IPS-18c (cell line): ENCODE data around the gene DAPL1.

ENCODE experiments used
- H3K4me3 ChIP-seq: 2 replicates; pipeline ENCODE4 v1.7.0; 2013; ENCODE audit warnings: low read depth, mild to moderate bottlenecking, low read length, moderate library complexity; ENCODE audit not compliant: insufficient read depth
- H3K9me3 ChIP-seq: one replicate; pipeline ENCODE4 v1.6.1; 2013; ENCODE audit warnings: mild to moderate bottlenecking, low read length, moderate library complexity; ENCODE audit not compliant: control insufficient read depth, insufficient read depth

The DAPL1 gene

DNA sequence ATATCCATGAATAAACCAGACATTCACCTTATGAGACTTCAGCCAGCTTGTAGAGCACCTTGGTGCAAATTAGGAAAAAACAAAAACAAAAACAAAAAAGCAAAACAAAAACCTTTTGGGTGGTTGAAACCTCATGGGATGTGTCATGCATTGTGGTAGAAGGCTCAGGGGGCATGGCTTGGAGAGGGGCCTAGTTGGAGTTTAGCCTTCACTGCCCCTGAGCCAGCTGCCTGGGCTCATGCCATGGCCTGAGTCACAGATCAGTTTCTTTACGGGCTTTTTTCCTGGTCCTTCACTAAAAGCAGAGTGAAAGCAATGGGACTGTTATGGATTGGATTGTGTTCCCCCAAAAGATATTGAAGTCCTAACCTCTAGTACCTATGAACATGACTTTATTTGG lies 22.0 kb upstream of the DAPL1 start:
- H3K4me3 ChIP-seq, result no peak overlapping the region
- no peaks in the 10 kb centered on the region for H3K9me3 ChIP-seq

DNA sequence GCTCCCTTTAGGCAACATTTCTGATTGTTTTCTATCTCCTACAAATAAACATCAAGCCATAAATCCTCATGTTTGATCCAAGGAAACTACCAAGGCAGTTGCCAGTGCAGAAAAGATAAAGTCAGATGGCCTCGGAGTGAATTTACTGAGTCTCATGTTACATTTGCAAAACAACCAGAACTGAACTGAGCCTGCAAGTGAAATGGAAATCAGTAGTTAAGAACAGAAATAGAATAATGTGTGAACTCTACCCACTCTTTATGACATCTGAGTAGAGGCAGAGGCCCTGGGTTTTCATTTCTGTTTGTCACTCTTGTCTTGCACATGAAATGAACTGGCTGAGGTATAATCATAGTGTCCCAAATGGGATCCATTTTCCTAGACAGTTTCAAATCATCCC lies 20.4 kb upstream of the DAPL1 start:
- no peaks in the 10 kb centered on the region for H3K9me3 ChIP-seq
- no peak overlapping the region for H3K4me3 ChIP-seq

DNA sequence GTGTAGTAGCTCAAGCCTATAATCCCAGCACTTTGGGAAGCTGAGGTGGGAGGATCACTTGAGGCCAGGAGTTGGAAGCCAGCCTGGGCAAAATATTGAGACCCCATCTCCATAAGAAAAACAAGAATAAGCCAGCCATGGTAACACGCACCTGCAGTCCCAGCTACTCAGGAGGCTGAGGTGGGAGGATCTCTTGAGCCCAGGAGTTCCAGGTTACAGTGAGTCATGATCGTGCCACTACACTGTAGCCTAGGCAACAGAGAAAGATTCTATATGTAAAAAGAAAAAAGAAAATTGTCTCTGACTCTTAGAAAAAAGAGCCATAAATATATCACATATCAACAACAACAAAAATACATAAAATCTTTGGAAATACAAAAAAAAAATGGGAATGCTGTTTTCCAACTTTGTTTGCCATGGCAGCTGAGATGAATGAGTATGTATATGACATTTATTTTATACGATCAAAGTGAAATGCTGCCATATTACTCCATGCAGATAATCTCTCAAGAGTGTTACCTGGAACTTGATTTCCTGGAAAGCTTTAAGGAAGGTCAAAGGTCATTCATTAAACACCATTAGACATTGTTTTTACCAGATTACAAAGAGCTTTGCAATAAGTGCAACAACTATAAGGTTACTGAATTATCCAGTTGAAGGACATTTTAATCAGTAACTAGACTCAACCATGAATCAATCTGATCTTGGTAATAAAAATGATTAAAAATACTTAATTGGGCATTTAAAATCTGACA lies 19.7 kb upstream of the DAPL1 start:
- H3K9me3 ChIP-seq, result no peaks in the 10 kb centered on the region

DNA sequence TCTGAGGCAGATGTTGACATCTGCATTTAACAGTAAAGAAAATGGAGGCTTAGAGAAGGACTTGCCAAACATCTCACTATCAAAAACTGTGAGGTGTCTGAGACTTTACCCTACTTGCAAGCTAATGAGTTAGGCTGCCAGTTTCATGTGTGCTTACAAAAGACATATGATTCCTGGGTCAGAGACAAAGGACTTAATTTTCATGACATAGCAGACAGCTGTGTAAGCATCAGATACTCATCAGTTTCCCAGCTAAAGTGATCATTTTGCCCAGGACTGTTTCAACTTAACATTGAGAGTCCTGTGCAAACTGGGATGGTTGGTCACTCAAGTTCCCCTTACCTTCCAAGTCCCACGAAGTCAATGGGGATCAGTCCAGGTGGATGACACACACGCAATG lies 18.9 kb upstream of the DAPL1 start:
- no peaks in the 10 kb centered on the region for H3K9me3 ChIP-seq
- H3K4me3 ChIP-seq, result no peak overlapping the region

More for the DNA sequence above, 19.7 kb upstream of the DAPL1 start:
- H3K4me3 ChIP-seq, result no peak overlapping the region

DNA sequence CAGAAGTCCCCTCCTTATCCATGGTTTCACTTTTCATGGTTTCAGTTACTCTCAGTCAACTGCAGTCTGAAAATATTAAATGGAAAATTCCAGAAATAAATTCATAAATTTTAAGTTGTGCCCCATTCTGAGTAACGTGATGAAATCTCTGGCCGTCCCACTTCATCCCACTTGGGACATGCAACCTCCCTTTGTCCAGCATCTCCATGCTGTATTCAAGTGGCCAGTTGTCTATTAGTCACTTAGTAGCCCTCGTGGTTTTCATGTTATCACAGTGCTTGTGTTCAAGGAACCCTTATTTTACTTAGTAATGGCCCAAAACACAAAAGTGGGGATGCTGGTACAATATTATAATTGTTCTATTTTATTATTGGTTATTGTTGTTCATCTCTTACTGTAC lies 18.0 kb upstream of the DAPL1 start:
- no peaks in the 10 kb centered on the region for H3K9me3 ChIP-seq
- no peak overlapping the region for H3K4me3 ChIP-seq

DNA sequence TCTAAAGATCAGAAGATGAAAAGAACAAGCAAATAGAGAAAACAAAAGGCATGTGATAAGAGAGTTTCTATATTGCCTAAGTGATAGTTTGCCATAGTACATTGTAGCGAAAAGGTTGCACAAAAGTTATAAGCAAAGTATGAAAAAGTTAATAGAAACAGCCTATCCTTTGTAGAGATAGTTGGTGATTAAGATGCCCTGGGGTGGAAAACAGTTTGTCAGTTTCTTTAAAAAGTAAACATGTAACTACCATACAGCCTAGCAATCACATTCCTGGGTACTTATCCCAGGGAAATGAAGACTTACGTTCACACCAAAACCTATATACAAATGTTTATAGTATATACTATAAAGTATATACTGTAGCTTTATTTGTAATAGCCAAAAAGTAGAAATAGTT lies 16.9 kb upstream of the DAPL1 start:
- Histone ChIP-seq H3K4me3 (no peak overlapping the region), H3K9me3 (no peaks in the 10 kb centered on the region)

DNA sequence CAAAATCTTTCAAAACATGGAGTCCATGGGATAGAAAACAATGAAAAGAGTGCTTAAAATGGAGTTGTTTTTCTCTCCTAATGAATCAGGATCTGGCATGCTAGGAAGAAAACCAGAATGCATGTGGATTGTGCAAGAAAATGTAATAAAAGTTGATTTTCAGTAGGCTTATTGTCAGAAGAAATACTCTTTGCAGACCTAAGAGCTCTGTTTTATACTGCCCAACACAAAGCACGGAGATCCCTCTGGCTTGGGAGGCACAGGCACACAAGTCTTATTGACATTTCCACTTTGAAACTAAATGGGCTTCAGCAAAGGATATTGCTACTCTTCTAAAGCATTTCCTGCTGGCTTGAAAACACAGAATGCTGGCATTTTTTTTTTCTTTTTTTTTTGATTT lies 15.5 kb upstream of the DAPL1 start:
- no peaks in the 10 kb centered on the region for H3K9me3 ChIP-seq
- H3K4me3 ChIP-seq, result no peak overlapping the region

DNA sequence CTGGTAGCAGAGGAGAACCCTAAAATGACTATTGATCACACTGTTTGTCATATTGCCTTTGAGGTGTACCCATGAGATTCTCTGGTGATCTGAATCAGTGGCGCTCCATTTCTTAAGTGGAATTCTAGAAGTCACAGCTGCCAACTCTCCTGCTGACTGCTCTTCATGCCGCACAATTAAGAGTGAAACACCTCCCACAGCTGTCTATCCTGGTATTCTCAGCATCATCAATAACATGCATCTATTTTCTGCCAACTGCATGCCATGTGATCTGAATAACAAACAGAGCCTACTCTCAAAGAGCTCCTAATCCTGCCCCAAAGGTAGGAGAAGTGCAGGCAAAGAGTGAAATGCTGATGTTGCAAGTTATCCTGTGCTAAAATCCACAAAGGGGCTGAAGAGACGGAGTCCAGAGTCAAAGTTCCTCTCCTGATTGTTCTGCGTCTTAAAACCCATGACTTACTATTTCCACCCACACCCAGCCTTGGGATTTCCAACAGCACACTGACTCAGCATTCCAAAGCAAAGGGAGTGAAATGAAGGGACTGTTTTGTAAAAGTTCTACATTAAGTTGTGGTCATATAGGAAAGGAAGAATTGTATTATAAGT lies 13.7 kb upstream of the DAPL1 start:
- H3K9me3 ChIP-seq, result no peaks in the 10 kb centered on the region
- no peak overlapping the region for H3K4me3 ChIP-seq

DNA sequence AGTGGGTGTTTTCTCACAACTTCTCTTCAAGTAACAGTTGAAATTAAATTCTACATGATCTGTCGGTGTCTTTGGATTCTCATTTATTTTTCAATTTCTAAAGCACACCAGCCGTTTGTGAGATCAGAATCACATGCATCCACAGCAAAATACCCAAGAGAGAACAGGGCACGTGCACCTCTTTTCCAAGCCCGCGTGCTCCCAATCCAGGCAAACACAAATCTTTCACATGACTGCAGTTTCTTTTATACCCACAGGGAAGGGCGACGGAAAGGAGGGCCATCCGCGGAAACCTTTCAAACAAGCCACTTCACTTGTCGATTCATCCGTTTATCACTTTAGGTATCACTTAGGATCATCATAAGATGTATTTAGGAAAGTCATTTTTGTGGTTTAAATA lies 13.0 kb upstream of the DAPL1 start:
- Histone ChIP-seq H3K9me3 (no peaks in the 10 kb centered on the region), H3K4me3 (no peak overlapping the region)

DNA sequence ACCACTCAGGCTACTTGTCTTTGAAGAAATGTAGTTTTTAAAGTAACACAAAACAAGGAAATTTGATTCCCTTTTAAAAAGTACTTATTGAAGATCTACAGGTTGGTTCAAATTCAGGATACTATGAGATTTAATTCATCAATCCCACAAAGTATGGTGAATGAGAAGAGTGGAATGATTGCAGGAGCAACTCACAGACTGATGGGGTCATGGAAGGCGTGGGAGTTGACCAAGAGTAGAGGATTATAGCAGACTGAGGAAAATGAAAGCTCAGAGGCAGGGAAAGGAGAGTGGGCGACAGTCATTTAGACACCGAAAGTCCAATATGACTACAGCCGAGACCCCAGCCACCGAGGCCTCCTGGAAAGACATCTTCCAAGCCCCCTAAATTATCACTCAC lies 12.5 kb upstream of the DAPL1 start:
- Histone ChIP-seq H3K9me3 (no peaks in the 10 kb centered on the region), H3K4me3 (no peak overlapping the region)

DNA sequence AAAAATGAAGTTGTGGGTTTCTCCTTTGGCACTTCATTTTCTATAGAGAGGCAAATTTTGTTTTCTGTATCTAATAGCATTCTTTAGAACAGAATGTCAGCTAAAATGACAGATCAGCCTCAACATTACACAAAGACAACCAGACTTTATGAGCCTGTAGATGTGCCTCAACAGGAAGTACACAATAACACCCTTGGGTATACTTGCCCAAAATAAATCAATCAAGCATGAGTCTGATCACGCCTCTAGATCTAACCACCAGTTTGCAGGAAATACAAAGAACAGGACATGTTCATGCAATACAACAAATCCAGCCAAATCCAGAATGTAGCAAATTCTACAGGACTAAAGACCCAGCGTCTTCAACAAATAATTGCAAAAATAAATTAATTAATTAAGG lies 11.2 kb upstream of the DAPL1 start:
- Histone ChIP-seq H3K4me3 (no peak overlapping the region), H3K9me3 (no peaks in the 10 kb centered on the region)

DNA sequence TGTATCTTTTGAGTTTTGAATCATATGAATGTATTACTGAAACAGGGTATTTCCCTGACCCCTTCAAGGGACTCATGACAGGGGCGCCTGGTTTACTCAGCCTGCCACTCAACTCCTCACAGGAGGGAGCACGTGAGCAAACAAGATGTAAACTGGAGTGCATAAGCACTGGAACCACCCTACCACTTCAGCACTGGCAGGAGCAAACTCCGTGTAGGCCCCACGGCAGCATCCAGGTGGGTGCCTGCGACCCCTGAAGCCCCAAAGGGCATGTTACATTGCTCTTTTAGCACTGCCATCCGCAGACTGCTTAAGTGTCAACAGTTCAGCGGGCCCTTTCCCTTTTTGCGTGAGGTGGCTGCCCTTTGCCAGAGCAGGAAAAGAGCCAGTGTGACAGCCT lies 8.2 kb upstream of the DAPL1 start:
- Histone ChIP-seq H3K9me3 (no peaks in the 10 kb centered on the region), H3K4me3 (no peak overlapping the region)

DNA sequence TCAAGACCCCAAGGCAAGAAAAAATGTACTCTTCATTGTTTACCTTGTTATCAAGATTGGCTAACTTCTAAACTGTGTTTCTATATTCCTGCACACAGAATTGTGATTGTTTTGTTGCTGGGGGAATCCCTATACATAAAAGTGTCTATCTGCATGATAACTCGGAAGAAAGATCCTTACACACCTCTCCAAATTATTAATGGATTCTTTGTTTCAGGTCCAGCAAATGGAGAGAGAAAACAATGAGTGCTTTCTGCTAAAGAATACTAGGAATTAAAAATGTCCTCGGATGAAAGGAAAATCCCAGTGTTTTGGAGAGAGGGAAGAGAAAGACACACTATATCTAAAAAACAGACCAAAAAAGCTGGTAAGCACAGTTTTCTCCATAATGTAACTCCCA lies 6.2 kb upstream of the DAPL1 start:
- H3K4me3 ChIP-seq, result no peak overlapping the region
- H3K9me3 ChIP-seq, result no peaks in the 10 kb centered on the region

DNA sequence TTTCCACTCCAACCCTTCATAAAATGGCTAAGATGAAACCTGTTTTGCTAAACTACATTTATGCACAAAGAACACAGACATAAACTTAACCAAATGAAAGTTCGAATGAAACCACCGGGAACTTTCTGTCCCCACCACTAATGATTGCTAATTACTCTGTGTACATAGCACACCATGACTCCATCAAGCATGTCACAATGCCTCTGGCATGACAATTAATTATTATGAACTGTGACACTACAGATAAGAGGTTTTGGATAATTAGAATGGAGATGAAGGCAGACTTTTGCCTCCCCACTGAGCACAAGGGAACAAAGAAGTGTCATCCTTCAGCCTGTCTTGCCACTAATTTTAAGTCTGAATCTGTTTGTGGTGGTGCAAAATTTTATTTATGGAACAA lies 1.5 kb downstream of the DAPL1 start:
- H3K4me3 ChIP-seq, result no peak overlapping the region
- H3K9me3 ChIP-seq, result no peaks in the 10 kb centered on the region

DNA sequence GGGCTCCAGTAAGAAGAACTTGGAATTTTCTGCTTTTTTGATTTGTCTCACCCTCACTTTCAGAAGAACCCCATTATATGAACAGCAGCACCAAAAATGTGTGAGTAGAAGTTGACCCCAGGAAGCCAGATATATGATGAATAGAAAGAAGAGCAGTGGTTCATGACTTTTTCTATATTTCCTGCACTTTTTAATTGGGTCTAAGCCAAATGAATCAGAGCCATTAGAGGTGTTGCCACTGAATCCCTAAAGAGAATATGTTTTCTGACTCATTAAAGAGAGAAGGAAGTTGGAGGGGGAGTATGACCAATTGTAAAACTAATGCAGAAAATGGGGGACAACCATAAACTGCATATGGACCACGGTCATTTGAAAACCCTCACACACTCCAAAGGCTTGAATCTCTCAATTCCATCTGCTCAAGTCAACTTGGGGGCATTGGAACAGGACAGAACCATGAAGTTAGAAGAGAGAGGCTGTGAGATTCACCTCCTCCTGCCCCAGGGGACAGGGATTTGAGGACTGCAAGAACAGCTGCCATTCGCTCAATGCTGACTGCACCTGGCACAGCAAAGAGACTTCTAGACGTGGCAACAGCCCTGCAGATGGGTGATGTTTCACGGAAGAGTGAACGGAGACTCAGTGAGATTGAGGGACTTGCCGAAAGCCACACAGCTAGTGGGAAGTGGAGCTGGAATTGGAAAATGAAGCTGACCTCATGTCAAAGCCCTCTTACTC lies 3.0 kb downstream of the DAPL1 start:
- Histone ChIP-seq H3K9me3 (no peaks in the 10 kb centered on the region), H3K4me3 (no peak overlapping the region)

DNA sequence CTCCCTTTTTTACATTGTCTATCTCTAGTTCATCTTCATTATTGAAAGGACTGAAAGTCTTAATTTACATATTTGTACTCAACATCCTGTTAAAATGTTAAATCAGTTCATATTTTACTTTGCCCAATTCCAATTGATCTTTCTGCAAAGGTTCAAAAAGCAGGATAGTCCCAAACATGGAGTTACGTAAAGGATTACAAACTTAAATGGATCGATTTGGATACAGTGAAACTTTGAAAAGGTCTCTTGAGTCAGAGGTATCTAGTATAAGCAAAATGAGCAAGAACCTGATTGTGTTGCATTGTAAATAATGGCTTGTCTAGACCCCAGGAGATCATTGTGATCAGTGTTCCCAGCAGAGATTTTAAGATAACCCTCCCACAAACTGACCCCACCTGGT lies 4.1 kb downstream of the DAPL1 start:
- no peaks in the 10 kb centered on the region for H3K9me3 ChIP-seq

DNA sequence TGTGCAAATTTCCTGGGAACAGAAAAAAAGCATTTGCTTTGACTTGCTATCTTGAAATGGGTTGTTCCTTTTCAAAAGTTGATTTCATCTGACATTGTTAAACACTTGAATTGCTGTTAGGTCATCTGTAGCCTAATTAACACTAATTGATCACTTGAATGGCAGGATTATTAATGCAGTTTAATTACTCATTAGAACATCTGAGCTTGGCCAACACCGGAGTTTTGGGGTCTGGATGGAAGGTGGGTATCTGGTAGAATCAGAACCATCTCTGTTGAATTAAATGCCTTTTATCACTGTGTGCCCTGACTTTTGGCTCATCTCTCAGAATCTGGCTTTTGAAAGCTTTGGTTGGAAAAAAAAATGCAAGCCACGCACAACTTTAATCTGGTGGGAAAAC lies 8.4 kb downstream of the DAPL1 start:
- Histone ChIP-seq H3K4me3 (no peak overlapping the region), H3K9me3 (no peaks in the 10 kb centered on the region)

More for the DNA sequence above, 4.1 kb downstream of the DAPL1 start:
- H3K4me3 ChIP-seq, result no peak overlapping the region

DNA sequence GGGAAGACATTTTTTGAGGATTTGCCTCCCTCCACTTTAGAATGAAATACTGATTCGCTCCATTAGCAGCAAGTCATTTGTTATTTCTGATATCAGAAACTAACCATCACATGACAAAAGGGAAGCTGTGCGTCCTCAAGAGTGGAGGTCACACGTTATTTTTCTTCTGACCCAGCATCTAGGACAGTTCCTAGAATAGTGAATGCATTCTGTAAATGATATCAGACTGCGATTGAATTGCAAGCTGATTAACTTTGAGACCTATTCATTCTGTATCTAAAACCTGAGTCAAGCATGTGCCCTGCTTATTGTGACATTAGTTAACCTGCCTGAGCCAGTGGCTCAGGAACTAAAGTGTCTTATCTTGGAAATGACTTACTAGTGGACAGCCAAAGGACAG lies 10.1 kb downstream of the DAPL1 start:
- Histone ChIP-seq H3K9me3 (no peaks in the 10 kb centered on the region), H3K4me3 (no peak overlapping the region)
